Measurements from ENCODE around the gene EEPD1.

- TF ChIP-seq CTCF (tag by site-specific recombination; IDR thresholded peaks at IDR 0.05) (no peak), ZNF324 (tag by site-specific recombination; IDR thresholded peaks at IDR 0.05) (no peak), ZBTB44 (tag by site-specific recombination; IDR thresholded peaks at IDR 0.05) (no peak), ZSCAN30 (tag by site-specific recombination; IDR thresholded peaks at IDR 0.05) (no peak), YY1 (tag by site-specific recombination; IDR thresholded peaks at IDR 0.05) (no peak), TCF7L2 (IDR thresholded peaks at IDR 0.05; ENCODE audit: borderline replicate concordance, low read depth, low read length) (no peak), ZNF10 (tag by site-specific recombination; IDR thresholded peaks at IDR 0.05) (no peak), OSR2 (tag by site-specific recombination; IDR thresholded peaks at IDR 0.05) (no peak), ZNF830 (tag by site-specific recombination; IDR thresholded peaks at IDR 0.05; ENCODE audit: low read depth) (no peak), ZXDB (tag by site-specific recombination; IDR thresholded peaks at IDR 0.05) (no peak), TSHZ1 (tag by site-specific recombination; IDR thresholded peaks at IDR 0.05; ENCODE audit: borderline replicate concordance) (no peak), ZNF561 (tag by site-specific recombination; IDR thresholded peaks at IDR 0.05; ENCODE audit: borderline replicate concordance) (no peak)
Measured at GRCh38 chr7:36158321-36158605, 5.2 kb downstream of the EEPD1 start.
